ENCODE results near the gene SLIT3. TPM values are rescaled to one million over a fixed set of nuclear protein-coding genes. Genes with fewer than 3 reads are reported as not detected.

The SLIT3 gene
- total RNA-seq, 6 donors from 2014 or later: 10.8 to 57.3 (median 32.2) TPM

DNA sequence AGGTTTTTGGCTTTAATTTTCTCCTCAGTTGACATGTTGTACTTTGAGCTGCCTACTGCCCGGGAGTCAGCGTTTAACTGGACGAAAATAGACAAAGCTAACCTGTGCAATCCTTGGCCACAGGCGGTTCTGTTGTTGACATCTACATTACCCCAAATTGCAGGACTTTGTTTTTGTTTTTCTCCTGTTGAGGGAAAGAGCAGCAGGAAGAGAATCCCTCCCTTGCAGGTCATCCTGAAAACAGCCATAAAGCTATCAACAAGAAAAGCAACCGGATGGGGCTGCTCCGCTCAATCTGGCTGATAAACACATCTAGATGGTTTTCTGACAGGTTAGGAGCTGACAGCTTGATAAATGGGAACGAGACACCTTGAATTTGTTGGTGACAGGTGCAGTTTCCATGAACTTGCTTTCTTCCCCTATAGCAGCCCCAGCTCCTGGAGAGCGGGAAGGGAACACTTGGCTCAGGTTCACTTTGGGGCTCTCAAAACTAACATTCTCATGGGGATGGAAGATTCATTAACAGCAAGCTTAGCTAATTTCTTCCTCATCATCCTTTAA, 331.5 kb downstream of the SLIT3 start:
- 70 to 75% methylated on average over 7 to 8 of the region's 8 CpGs for WGBS, 2 donors
- Histone ChIP-seq H3K36me3 (no peaks in the 10 kb centered on the region), H3K27ac (no peak overlapping the region), H3K27me3 (no peaks in the 10 kb centered on the region), H3K4me1 (no peaks in the 10 kb centered on the region), H3K4me3 (no peak overlapping the region), H3K9me3 (no peaks in the 10 kb centered on the region)
- no peak for ATAC-seq (ENCODE audit: low FRiP score in 2 of 2)
- TF ChIP-seq POLR2AphosphoS5 (IDR thresholded peaks at IDR 0.05) (no peak), EP300 (IDR thresholded peaks at IDR 0.05) (no peak), CTCF (IDR thresholded peaks at IDR 0.05) (no peak), POLR2A (IDR thresholded peaks at IDR 0.05) (no peak)
- no peak for DNase-seq

DNA sequence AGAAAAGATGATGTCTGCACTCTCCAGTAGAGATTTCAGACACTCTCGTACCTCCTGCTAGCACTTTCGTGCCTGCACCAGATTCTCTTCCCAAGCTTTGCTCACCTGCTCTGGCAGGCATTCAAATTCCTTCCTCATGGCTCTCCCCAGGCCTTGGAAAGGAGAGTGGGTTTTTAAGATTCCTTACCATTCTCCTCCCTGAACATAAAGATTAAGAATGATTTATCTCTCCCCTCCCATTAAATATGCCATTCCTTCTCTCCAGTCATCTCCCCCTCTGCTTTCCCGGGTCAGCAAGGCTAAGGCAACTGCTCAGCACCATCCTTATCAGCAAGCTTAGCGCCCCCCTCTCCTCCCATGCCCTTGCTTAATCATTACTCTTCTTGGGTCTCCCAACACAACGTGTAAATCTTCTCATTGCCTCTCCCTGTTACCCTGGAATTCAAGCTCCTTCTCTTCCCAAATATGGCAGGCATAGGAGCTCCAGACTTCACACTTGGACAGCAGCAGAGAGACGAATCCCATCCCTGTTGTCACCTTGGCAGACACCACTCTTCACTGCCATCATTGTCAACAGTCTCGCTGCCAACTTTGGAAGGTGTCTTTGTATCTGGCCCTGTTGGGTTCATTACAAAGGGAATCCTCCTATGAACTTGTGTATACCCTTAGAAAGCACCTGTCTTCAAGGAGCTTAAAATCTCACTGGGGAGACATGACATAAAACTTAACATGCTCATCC, 332.9 kb downstream of the SLIT3 start:
- Histone ChIP-seq H3K4me1 (no peaks in the 10 kb centered on the region), H3K27me3 (no peaks in the 10 kb centered on the region), H3K36me3 (no peaks in the 10 kb centered on the region), H3K27ac (no peak overlapping the region), H3K4me3 (no peak overlapping the region), H3K9me3 (no peaks in the 10 kb centered on the region)
- DNase-seq (no peak), ATAC-seq (ENCODE audit: low FRiP score in 2 of 2) (no peak)
- TF ChIP-seq EP300 (IDR thresholded peaks at IDR 0.05) (no peak), POLR2A (IDR thresholded peaks at IDR 0.05) (no peak), CTCF (IDR thresholded peaks at IDR 0.05) (no peak), POLR2AphosphoS5 (IDR thresholded peaks at IDR 0.05) (no peak)
- 59 to 60% methylated on average over 7 of the region's 7 CpGs for WGBS, 2 donors

DNA sequence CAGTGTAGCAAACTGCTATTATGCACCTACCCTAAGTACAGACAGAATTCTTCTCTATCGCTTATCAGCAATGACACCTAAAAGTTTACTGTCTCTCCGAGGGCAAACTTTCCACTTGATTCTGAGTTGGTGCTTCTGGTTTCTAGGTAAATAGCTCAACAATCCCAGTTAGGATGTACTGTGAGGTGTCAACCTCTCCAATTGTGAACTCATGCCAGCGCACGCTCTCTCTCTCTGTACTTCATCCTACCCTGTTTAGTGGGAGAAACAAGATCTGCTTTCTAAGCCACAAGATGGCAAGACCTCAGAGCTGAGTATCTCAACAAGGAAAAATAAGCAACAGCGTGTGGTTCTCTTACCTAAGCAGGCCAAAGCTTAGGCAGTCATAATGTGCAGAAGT, 335.3 kb downstream of the SLIT3 start:
- H3K9me3 ChIP-seq: no peaks in the 10 kb centered on the region
- WGBS, 2 donors: 74 to 82% methylated on average over 5 of the region's 5 CpGs
- no peaks in the 10 kb centered on the region for H3K36me3 ChIP-seq
- no peak overlapping the region for H3K27ac ChIP-seq
- DNase-seq: no peak
- H3K4me3 ChIP-seq: no peak overlapping the region
- TF ChIP-seq POLR2A (IDR thresholded peaks at IDR 0.05): no peak
- TF ChIP-seq EP300 (IDR thresholded peaks at IDR 0.05): no peak
- no peak for TF ChIP-seq CTCF (IDR thresholded peaks at IDR 0.05)
- no peak for TF ChIP-seq POLR2AphosphoS5 (IDR thresholded peaks at IDR 0.05)
- no peaks in the 10 kb centered on the region for H3K27me3 ChIP-seq
- no peaks in the 10 kb centered on the region for H3K4me1 ChIP-seq
- ATAC-seq (ENCODE audit: low FRiP score in 2 of 2): no peak

GRCh38 chr5:168964182-168964581, 336.8 kb downstream of the SLIT3 start:
- WGBS, 2 donors: 73 to 74% methylated on average over 3 of the region's 3 CpGs
- ATAC-seq (ENCODE audit: low FRiP score in 2 of 2): no peak
- H3K27ac ChIP-seq: no peak overlapping the region

More at GRCh38 chr5:168964182-168964581, 336.8 kb downstream of the SLIT3 start:
- Histone ChIP-seq H3K36me3 (no peaks in the 10 kb centered on the region), H3K4me1 (no peaks in the 10 kb centered on the region), H3K9me3 (no peaks in the 10 kb centered on the region), H3K27me3 (no peaks in the 10 kb centered on the region), H3K4me3 (no peak overlapping the region)
- TF ChIP-seq POLR2A (IDR thresholded peaks at IDR 0.05) (no peak), CTCF (IDR thresholded peaks at IDR 0.05) (no peak), POLR2AphosphoS5 (IDR thresholded peaks at IDR 0.05) (no peak), EP300 (IDR thresholded peaks at IDR 0.05) (no peak)
- DNase-seq: no peak
